K562 (cell line): Measurements from ENCODE around the gene TP53I3. TPM values are rescaled to one million over a fixed set of nuclear protein-coding genes. Genes with fewer than 3 reads are reported as not detected.

Experiments
- FOXM1 ChIP-seq, 2 experiments: fragments of 450-650 bp in 1 of 2; sonication (generic) in 1 of 2; formaldehyde crosslinking in 1 of 2; IDR thresholded peaks; 2 replicates each; pipeline versions ENCODE4 v1.6.1 to v1.9.0; 2017 to 2022; ENCODE audit warnings: low read depth in 2 of 2, mild to moderate bottlenecking in 2 of 2, missing genetic modification reagents in 1 of 2, moderate library complexity in 1 of 2
- MGA ChIP-seq: fragments of 450-650 bp; IDR thresholded peaks from 2 replicates; pipeline ENCODE4 v1.6.1; 2016; ENCODE audit warnings: mild to moderate bottlenecking, moderate library complexity
- SRF ChIP-seq, 2 experiments: fragments of 250-450, 450-650 bp in 1 of 2; sonication (Bioruptor Pico) in 1 of 2; sonication (generic) in 1 of 2; formaldehyde crosslinking; IDR thresholded peaks; 2 replicates each; pipeline versions ENCODE4 v1.5.0 to v1.5.1; 2020 to 2022; ENCODE audit warnings: mild to moderate bottlenecking in 1 of 2, missing genetic modification reagents in 1 of 2
- TAF9B ChIP-seq: fragments of 450-650 bp; IDR thresholded peaks from 2 replicates; pipeline ENCODE4 v1.6.1; 2018; ENCODE audit warnings: mild to moderate bottlenecking; ENCODE audit not compliant: partially characterized antibody
- TEAD4 ChIP-seq, 2 experiments: sonication (generic) in 1 of 2; formaldehyde crosslinking in 1 of 2; IDR thresholded peaks; 2 replicates each; pipeline versions ENCODE4 v1.6.1 to v1.8.0; 2012 to 2022; ENCODE audit warnings: borderline replicate concordance in 1 of 2, inconsistent platforms in 1 of 2, low read length in 1 of 2, mild to moderate bottlenecking in 1 of 2, missing genetic modification reagents in 1 of 2
- ZBTB26 ChIP-seq: fragments of 450-650 bp; formaldehyde crosslinking; IDR thresholded peaks from 2 replicates; pipeline ENCODE4 v1.4.0; 2022; ENCODE audit warnings: missing genetic modification characterization
- ZNF140 ChIP-seq: fragments of 250-450 bp; sonication (Bioruptor Pico); IDR thresholded peaks from 2 replicates; pipeline ENCODE4 v1.8.0; 2021; ENCODE audit warnings: moderate library complexity, mild to moderate bottlenecking, inconsistent platforms
- ZNF146 ChIP-seq: IDR thresholded peaks from one replicate; pipeline ENCODE4 v1.6.1; 2018; ENCODE audit warnings: missing compliant biosample characterization; ENCODE audit not compliant: unreplicated experiment
- ZNF395 ChIP-seq: fragments of 200-800 bp; sonication (Bioruptor generic); IDR thresholded peaks from 2 replicates; pipeline ENCODE4 v1.6.1; 2017; ENCODE audit warnings: missing genetic modification characterization, missing compliant biosample characterization
- ZNF431 ChIP-seq: sonication (generic); formaldehyde crosslinking; IDR thresholded peaks from 2 replicates; pipeline ENCODE4 v1.8.0; 2022; ENCODE audit warnings: mild to moderate bottlenecking, missing genetic modification reagents
- polyA plus RNA-seq, 8 experiments: library from polyadenylated mRNA; depleted of rRNA in 4 of 8; stranded (reverse) in 5 of 8; unstranded in 3 of 8; fragments of >200 nt; fragmentation: Nextera tagmentation in 2 of 8; fragmentation: Illumina TruSeq in 1 of 8; extraction: Ambion mirVana in 2 of 8; extraction: Trizol in 1 of 8; gene quantifications; 2 replicates each; pipeline versions ENCODE4 v1.2.1 to v1.2.3, GENCODE V29; 2011 to 2014; ENCODE audit warnings: inconsistent platforms in 1 of 8, missing spikeins in 1 of 8
- total RNA-seq, 7 experiments: library from RNA; depleted of rRNA in 6 of 7; stranded (reverse); fragments of >200 nt in 6 of 7; fragmentation: Illumina TruSeq in 2 of 7; extraction: Trizol in 2 of 7; gene quantifications; 2 replicates each; pipeline versions ENCODE4 v1.2.1 to v1.2.3, GENCODE V29; 2011 to 2021; ENCODE audit warnings: low replicate concordance in 1 of 7

Gene TP53I3
- total and polyA plus RNA-seq, 9 of the 15 experiments (the other 6 are each of a cell fraction or from before 2014, with no cell fraction given), result 0.65 to 9.5 (median 5.6) TPM

GRCh38 chr2:24046930-24047702, 37.5 kb downstream of the TP53I3 start, which contains the start of gene WDCP (continued):
- TF ChIP-seq TAF9B (peak; percentile 86), TEAD4 (IDR thresholded peaks at IDR 0.05; ENCODE audit: low read length) (no peak), TEAD4 (CRISPR knock-in tag; IDR thresholded peaks at IDR 0.05; ENCODE audit: borderline replicate concordance) (no peak), ZNF140 (no peak), FOXM1 (IDR thresholded peaks at IDR 0.05; ENCODE audit: low read depth) (no peak), FOXM1 (CRISPR knock-in tag; IDR thresholded peaks at IDR 0.05; ENCODE audit: low read depth) (no peak), MGA (peak; percentile 56; the same call in 1 of the 2 replicates), ZBTB26 (CRISPR knock-in tag) (peak; percentile 86; the same call in 1 of the 2 replicates), SRF (CRISPR knock-in tag; IDR thresholded peaks at IDR 0.05) (no peak), ZNF146 (CRISPR knock-in tag) (no peak), ZNF395 (CRISPR knock-in tag) (no peak), ZNF431 (no peak)
